Activated CD4-positive, alpha-beta T cell treated with anti-CD3 and anti-CD28 coated beads for 24 hours (primary cell): ENCODE data around the gene LRP5.
"Not testable (repeated sequence)": the region's sequence is repeated elsewhere in the genome, so short reads cannot be mapped to it uniquely, and the experiment has no call there.

Experiments
- DNase-seq, 2 donors: peaks; one replicate each; pipeline ENCODE4 v3.0.0-alpha.2; 2020; ENCODE audit warnings: low read depth in 2 of 2

LRP5 gene

GRCh38 chr11:68441466-68442230 is 129.3 kb downstream of the LRP5 start:
- DNase-seq, result no peak

GRCh38 chr11:68442433-68442832 is 130.0 kb downstream of the LRP5 start:
- DNase-seq, result no peak

- no peak for DNase-seq
Observed at GRCh38 chr11:68444566-68444965, 132.2 kb downstream of the LRP5 start.

DNA sequence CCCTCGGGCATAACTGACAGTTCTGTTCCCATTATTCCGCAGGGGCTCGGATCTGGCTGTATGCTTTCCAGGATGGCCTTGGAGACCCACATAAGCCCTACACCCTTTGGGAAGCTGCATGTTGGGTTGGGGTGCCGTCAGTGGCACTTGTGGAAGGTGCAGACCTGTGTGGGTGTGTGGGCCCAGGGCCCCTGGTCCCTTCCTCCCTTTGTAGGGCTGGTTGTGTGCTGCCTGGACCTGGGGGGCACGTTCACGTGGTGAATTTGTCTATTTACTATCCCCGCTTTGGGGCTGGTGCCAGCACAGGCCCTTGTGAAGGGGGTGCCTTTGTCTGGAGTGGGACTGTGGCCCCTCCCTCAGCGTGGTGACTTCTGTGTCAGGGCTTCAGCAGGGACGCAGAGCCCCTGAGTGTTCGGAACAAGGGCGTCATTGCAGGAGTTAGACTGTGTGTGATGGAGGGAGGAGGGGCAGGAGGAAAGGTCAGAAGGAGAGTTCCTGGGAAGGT is 133.2 kb downstream of the LRP5 start:
- no peak for DNase-seq

DNA sequence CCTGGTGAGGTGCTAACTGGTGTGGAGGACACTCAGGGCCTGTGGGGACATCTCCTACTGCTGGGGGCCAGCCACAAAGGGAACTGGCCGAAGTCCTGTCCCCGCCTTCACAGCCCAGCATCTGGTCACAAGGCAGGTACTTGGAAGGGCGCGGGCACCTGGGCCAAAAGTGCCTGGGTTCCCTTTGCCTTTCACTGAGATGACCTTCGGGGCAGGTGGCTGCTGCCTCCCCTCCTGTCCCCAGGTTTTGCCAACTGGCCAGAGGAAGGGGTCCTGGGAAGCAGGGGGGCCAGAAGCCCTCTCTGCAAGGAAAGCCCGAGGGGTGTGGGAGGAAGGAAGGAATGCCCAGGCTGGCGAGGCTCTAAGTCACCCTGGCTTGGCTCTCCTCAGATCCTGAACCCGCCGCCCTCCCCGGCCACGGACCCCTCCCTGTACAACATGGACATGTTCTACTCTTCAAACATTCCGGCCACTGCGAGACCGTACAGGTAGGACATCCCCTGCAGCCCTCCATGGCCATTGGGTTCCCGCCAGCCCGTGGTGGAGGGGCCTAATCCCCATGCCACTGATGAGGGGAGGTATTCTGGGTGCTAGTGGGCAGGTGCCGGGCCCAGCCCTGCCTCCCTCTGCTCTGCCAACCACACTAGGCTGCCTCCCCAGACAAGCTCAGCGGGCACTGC is 133.8 kb downstream of the LRP5 start:
- DNase-seq, result no peak

DNA sequence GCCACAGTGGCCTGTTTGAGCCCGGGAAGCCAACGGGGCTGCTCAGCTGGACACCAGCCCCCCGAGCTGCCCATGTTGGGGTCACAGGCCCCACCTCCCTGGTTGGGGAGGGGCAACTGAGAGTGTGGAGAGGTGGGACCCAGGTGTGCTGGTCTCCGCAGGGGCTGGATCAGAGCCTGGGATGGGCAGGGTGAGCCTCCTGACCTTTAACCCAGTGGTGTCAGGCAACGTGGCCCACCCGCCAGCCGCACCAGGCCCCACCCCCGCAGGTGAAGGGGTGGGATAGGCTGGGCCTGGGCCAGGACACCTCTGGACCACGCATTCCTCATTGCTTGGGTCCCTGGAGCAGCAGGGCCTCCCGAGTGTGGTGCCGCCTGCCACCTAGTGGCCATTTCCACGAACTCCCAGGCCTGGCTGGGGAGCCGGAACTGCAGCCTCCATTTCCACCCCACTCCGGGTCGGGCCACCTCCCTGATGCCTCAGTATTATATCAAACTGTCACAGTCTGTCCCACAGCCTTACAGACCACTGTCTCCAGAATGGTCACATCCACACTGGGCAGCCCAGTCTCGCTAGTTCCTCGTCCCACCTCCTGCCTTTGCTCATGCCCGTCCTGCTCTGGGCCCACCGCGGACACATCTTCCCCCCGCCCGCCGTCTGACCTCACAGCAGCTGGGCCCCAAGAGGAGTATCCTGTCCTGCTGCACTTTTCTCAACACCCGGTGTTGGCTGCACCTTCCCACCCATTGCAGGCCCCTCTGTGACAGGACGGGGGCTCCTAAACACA is 134.8 kb downstream of the LRP5 start:
- peak; percentile 49 to 64 for DNase-seq

DNA sequence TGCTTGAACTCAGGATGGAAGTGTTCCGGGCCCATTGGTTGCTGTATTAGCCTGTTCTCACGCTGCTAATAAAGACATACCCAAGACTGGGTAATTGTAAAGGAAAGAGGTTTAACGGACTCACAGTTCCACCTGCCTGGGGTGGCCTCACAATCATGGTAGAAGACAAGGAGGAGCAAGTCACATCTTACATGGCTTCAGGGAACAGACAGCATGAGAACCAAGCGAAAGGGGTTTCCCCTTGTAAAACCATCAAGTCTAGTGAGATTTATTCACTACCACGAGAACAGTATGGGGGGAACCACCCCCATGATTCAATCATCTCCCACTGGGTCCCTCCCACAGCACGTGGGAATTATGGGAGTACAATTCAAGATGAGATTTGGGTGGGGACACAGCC is 135.5 kb downstream of the LRP5 start:
- DNase-seq, result not testable (repeated sequence)

DNA sequence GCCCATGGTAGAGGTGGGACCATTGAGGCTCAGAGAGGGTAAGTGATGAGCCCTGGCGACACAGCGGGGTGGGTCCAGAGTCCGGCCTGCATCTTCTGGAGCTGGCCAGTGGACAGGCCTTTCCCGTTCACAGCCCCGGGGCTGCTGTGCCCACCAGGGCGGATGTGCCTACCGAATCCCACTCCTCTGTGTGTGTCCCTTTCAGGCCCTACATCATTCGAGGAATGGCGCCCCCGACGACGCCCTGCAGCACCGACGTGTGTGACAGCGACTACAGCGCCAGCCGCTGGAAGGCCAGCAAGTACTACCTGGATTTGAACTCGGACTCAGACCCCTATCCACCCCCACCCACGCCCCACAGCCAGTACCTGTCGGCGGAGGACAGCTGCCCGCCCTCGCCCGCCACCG is 136.2 kb downstream of the LRP5 start:
- no peak for DNase-seq

GRCh38 chr11:68449951-68450350 is 137.6 kb downstream of the LRP5 start:
- DNase-seq, result no peak

DNA sequence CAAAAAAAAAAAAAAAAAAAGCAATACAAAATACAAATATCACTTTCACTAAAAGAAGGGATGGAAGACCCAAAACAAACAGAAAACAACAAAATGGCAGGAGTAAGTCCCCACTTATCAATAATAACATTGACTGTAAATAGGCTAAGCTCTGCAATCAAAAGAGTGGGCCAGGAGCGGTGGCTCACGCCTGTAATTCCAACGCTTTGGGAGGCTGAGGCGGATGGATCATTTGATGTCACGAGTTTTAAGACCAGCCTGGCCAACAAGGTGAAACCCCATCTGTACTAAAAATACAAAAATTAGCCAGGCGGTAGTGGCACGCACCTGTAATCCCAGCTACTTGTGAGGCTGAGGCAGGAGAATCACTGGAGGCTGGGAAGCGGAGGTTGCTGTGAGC is 138.3 kb downstream of the LRP5 start:
- DNase-seq, result no peak

GRCh38 chr11:68454767-68455166 is 142.4 kb downstream of the LRP5 start:
- no peak for DNase-seq

- DNase-seq, result no peak
Observed at GRCh38 chr11:68455485-68455884, 143.1 kb downstream of the LRP5 start.

DNA sequence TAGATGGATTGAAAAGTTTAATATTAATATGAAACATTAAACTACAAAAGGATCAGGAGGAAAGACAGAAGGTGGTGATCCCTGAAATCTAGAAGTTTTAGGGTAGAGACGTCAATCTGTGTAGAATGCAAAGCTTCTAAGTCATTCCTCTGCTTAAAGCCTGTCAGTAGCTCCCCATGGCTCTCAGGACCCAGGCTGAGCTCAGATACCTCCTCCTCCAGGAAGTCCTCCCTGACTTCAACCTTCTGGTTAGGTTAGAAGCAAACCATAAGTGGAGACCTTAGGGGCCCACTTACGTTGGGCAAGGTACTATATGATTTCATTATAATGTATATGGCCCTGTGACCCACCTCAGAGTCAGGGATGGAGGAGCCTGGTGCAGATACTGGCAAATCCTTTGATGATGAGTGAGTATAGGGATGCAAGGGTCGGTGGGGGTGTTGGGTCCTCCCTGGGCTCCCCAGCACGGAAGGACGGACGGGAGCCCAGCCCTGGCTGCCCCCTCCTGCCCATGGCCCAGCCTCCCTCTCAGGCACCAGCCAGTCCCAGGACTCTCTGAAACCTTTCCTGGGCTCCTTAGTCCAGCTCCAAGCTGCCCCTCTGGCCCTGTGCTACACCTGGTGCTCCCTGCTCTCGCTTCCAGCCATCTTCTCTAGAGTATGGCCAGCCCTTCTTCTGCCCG is 145.0 kb downstream of the LRP5 start:
- DNase-seq, result no peak

GRCh38 chr11:68457898-68458249 is 145.5 kb downstream of the LRP5 start:
- no peak for DNase-seq

GRCh38 chr11:68458340-68458739 is 145.9 kb downstream of the LRP5 start:
- DNase-seq, result not testable (repeated sequence)

DNA sequence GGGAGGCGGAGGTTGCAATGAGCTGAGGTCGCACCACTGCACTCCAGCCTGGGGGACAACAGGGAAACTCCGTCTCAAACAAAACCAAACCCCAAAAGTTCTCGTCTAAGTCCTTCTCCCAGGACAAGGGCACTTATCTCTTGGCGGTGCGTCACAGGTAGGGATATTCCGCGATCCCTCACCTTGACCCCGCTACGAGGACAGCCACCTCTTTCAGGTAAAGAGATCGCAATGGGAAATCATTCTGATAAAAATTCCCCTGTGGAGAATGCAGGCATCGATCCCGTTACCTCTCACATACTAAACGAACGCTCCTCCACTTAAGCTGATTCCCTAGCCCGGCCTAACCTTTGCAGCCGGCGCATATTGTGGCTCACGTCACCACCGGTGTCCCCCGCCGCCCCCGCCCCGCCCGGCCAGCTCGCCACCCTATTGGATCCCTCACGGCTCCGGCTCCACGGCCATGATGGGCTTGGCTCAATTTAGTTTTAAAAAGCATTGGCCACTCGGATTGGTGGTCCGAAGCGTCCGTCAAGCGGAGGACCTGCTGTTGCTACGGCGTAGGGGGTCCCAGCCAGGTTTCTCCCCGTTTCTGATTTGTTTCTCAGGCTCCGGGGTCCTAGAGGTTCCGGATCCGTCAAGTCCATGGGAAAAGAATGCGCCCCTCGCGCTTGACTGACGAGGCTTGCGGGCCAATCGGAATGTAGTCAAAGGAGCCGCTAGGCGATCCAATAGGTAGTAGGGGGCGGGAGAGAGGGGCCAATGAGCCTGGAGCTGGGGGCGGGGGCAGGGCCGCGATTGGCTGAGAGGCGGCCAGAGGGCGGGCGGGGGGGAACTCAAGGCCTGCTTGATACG is 147.7 kb downstream of the LRP5 start:
- DNase-seq, result peak; percentile 90 to 93

DNA sequence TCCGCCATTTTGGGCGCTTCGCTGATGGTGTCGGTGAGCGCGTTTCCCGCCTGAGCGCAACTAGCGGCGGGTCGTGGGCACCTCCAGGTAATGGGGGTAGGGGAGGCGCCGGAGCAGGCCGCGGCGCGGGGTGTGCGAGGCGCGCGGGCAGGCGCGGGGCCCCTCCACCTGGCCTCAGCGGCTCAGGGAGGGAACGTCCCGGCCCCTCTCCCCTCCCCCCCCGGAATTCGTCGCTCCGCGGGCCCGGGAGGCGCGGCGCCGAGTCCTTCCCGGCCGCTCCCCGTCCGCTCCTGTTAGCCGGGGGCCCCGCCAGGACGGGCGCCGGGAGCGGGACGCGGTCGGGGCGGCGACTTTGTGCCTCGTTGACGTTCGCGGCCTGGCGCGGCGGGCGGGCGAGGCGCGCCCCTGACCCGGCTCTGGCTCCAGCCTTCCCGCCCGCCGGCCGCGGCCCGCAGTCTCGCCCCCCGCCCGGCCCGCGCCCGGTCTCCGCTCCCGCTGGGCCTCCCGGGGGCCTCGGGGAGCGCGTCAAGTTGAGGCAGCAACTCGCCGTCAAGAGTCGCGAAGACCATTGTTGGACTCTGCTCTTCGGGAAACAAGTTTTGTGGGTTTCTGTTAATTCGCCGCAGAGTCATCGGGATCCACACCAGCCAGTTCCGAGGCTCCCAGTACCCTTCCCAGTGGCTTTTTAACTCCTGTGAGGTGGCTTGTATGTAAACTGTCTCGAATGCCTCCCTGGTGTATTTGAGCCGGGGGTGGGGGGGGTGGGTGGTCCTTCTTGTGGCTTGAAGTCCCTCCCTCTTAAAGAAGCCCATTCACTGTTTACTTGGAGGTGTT is 148.6 kb downstream of the LRP5 start, which contains the start of gene PPP6R3:
Gene PPP6R3 (plus strand): TSS at position 12 of the 834 bp plus-strand sequence. CDS start 76,913 bp downstream, outside the sequence.
- no peak for DNase-seq

- DNase-seq, result no peak
Observed at GRCh38 chr11:68461575-68461917, 149.2 kb downstream of the LRP5 start.

DNA sequence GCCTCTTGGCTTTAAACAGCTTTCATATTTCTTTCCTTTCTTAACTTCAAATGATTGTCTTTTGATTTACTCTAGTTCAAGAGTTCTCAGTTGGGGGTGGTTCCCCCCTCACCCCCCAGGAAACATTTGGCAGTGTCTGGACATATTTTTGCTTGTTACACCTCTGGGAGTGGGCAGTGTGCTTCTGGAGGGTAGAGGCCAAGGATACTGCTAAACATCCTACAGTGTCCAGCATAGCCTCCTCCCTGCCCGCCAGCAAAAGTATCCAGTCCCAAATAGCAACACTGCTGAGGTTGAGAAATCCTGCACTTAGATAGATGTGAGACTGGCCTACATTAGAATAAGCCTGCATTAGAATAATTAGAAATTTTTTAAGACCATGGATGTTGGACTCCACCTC is 151.3 kb downstream of the LRP5 start:
- no peak for DNase-seq
